Mucosa of stomach (tissue), 1 donor: Measurements from ENCODE around the gene KIAA1328.

Source experiments
- H3K27me3 ChIP-seq: one replicate; pipeline ENCODE4 v1.7.0; 2013; ENCODE audit warnings: mild to moderate bottlenecking, low read length; ENCODE audit not compliant: control insufficient read depth, insufficient read depth
- H3K36me3 ChIP-seq: one replicate; pipeline ENCODE4 v1.7.0; 2013; ENCODE audit warnings: low read length; ENCODE audit not compliant: control insufficient read depth, insufficient read depth
- H3K4me1 ChIP-seq: one replicate; pipeline ENCODE4 v1.7.0; 2013; ENCODE audit warnings: mild to moderate bottlenecking, low read length; ENCODE audit not compliant: control insufficient read depth, insufficient read depth
- H3K4me3 ChIP-seq: one replicate; pipeline ENCODE4 v1.7.0; 2013; ENCODE audit warnings: low read length
- H3K9ac ChIP-seq: one replicate; pipeline ENCODE4 v1.7.0; 2013; ENCODE audit warnings: mild to moderate bottlenecking, low read length, moderate library complexity
- H3K9me3 ChIP-seq: one replicate; pipeline ENCODE4 v1.7.0; 2013; ENCODE audit warnings: mild to moderate bottlenecking, low read length, moderate library complexity; ENCODE audit not compliant: control insufficient read depth
- donor health status: Pancreatic carcinoma.

Gene KIAA1328

GRCh38 chr18:37170984-37171383, 342.1 kb downstream of the KIAA1328 start:
- H3K4me1 ChIP-seq, result no peaks in the 10 kb centered on the region
- H3K4me3 ChIP-seq, result no peak overlapping the region
- no peaks in the 10 kb centered on the region for H3K27me3 ChIP-seq
- no peak overlapping the region for H3K9ac ChIP-seq
- H3K9me3 ChIP-seq, result no peaks in the 10 kb centered on the region
- H3K36me3 ChIP-seq, result no peaks in the 10 kb centered on the region

DNA sequence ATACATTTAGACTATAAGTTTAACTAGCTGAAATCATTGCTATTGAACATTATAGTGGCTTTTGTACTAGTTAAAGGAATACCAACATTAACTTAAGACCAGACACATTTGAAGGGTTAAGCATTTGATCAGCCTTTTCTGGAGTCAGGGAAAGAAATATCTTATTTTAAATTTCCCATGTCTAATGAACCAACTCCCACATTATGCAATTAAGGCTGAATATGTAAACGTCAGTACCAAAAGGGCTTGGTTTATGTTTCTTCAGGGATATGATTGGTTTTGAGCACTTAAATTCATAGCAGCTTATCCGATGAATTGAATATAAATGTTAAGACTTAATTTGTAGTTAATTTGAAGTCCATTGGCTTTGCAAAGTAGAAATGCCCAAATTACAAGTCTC, 344.5 kb downstream of the KIAA1328 start:
- no peaks in the 10 kb centered on the region for H3K9me3 ChIP-seq
- no peak overlapping the region for H3K4me3 ChIP-seq

DNA sequence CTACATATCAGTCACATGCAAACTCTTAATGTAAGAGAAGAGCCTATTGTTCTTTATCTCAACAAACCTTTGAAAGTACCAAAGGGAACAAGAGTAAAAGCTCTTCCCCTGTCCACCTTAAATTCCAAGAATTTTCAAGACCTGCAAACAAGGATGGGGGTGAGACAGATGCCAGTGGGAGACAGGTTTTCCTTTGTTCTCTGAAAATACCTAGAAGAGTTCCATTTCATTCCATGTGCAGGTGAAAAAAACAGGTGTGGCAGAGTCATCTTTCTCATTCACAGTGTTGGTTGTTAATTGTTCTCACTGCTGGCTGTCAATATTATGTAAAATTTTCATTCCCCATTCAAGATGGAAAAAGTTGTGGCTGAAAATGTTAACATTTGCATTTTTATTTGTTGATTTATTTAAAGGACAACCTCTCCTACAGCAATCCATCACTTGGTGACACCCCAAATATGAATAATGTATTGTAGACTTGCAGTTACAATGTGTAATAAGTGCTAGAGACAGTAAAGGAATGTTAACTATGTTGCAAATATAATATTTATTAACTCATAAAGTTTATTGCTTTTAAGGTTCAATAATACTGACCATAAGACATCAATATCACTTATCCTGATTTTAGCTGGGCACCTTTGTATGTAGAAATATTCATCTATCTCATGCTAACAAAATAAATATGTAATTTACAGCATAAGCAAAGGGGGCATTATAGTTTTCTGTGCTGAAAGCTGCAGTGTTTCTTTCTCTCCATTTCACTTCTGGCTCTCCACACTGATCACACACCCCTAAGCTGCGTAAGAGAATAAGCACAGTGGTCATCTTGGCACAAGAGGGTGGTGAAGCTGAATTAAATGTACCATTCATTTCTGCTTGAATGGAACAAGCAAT, 347.0 kb downstream of the KIAA1328 start:
- Histone ChIP-seq H3K4me1 (no peaks in the 10 kb centered on the region), H3K9ac (no peak overlapping the region), H3K9me3 (no peaks in the 10 kb centered on the region), H3K4me3 (no peak overlapping the region), H3K27me3 (no peaks in the 10 kb centered on the region), H3K36me3 (no peaks in the 10 kb centered on the region)

More for the DNA sequence above, 344.5 kb downstream of the KIAA1328 start:
- H3K27me3 ChIP-seq, result no peaks in the 10 kb centered on the region
- H3K9ac ChIP-seq, result no peak overlapping the region
- no peaks in the 10 kb centered on the region for H3K4me1 ChIP-seq
- H3K36me3 ChIP-seq, result no peaks in the 10 kb centered on the region

- H3K9ac ChIP-seq, result no peak overlapping the region
- no peaks in the 10 kb centered on the region for H3K36me3 ChIP-seq
- no peaks in the 10 kb centered on the region for H3K27me3 ChIP-seq
- H3K9me3 ChIP-seq, result no peaks in the 10 kb centered on the region
- no peak overlapping the region for H3K4me3 ChIP-seq
- H3K4me1 ChIP-seq, result no peaks in the 10 kb centered on the region
Measured at GRCh38 chr18:37176621-37176934, 347.7 kb downstream of the KIAA1328 start.

DNA sequence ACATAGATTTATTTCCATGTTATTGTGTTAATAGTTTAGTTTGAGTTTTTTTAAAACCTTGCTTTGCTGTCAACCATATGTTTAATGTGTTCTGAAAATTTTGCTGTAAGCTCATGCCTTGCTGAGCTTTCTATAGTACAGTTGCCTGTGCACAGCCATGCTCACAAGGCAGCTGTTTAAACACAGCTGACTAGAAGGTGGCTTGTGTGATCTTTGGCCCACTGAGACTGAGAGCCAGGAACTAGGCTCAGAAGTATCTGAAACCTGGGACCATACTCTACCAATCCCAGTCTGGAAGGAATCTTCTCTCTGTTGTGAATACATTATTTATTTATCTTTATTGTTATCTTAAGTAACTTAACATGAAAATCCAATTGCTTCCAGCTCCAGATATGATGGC, 350.5 kb downstream of the KIAA1328 start:
- Histone ChIP-seq H3K4me3 (no peak overlapping the region), H3K4me1 (no peaks in the 10 kb centered on the region), H3K9me3 (no peaks in the 10 kb centered on the region), H3K9ac (no peak overlapping the region), H3K27me3 (no peaks in the 10 kb centered on the region), H3K36me3 (no peaks in the 10 kb centered on the region)

GRCh38 chr18:37180086-37180485, 351.2 kb downstream of the KIAA1328 start:
- Histone ChIP-seq H3K9me3 (no peaks in the 10 kb centered on the region), H3K4me1 (no peaks in the 10 kb centered on the region), H3K27me3 (no peaks in the 10 kb centered on the region), H3K4me3 (no peak overlapping the region), H3K9ac (no peak overlapping the region), H3K36me3 (no peaks in the 10 kb centered on the region)

DNA sequence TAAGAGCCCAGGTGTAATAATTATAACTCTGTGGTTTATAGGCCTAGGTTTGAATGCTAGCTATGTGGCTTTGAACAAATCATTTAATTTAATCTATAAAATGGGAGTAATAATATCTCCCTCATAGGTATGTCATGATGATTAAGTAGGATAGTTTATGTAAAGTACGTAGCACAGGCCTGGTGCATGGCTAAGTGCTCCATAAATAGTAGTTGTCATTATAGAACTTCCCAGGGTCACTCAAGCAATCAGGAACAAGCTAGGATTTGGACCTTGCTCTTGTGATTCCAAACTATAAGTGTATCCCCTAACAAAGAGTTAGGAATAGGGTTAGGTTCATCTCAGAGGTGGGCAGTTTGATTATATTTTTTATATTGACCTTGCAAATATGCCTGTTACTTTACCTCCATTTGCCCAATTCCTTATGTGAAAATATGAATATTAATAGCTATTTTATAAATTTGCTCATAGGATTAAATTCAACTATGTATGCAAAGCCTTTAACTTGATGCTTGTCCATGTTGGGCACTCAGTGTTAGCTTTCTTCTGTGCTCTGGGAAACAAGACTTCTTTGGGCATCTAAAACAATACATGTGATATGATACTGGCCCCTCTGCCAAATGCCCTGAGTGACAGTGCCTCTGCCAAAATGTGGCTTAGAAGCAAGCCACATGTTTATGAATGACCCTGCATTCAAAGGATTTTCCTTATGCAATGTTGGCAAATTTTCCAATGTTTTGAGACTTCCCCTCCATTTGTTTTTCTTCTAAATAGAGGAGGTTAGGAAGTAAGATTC, 353.6 kb downstream of the KIAA1328 start:
- Histone ChIP-seq H3K4me1 (no peaks in the 10 kb centered on the region), H3K9me3 (no peaks in the 10 kb centered on the region), H3K4me3 (no peak overlapping the region), H3K9ac (no peak overlapping the region), H3K27me3 (no peaks in the 10 kb centered on the region), H3K36me3 (no peaks in the 10 kb centered on the region)

- H3K9me3 ChIP-seq, result no peaks in the 10 kb centered on the region
- H3K4me3 ChIP-seq, result no peak overlapping the region
- no peaks in the 10 kb centered on the region for H3K36me3 ChIP-seq
- no peaks in the 10 kb centered on the region for H3K4me1 ChIP-seq
- H3K27me3 ChIP-seq, result no peaks in the 10 kb centered on the region
- H3K9ac ChIP-seq, result no peak overlapping the region
Measured at GRCh38 chr18:37184209-37184868, 355.4 kb downstream of the KIAA1328 start.

DNA sequence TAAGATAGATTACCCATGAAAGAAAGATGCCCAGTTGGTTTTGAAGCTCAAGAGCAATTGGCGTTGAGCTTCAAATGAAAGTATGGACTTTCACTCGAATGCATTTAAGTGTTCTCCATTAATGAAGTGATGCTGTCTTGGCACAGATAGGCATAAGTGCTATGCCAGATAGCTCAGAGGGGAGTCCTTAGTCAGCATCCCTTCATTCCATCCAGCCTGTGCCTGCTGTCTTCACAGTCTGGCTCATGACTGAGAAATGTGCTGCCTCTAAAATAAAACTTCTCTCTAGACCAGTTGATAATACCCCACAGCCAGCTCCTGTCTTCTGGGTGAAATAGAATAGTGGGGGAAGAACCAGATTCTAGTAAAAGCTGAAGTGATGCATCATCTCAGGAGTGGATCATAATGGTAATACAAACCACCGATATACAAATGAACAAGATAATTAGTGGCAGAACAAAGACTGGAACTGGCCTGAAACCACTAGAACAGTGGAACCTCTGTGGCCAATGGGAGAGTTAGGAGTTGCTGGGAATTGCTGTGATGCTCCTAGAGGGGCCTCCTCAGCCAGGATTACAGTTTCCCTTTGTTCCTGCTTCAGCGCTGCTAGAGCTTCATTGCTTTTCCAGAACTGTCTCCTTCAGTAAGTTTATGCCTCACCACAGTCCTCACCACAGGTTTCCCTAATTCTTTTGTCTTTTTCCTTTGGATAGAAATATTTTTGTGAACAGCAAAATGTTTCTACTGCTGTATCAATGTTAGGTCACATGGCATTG, 359.3 kb downstream of the KIAA1328 start:
- H3K4me3 ChIP-seq, result no peak overlapping the region
- no peaks in the 10 kb centered on the region for H3K36me3 ChIP-seq
- H3K9me3 ChIP-seq, result no peaks in the 10 kb centered on the region
- no peak overlapping the region for H3K9ac ChIP-seq
- no peaks in the 10 kb centered on the region for H3K27me3 ChIP-seq
- no peaks in the 10 kb centered on the region for H3K4me1 ChIP-seq

DNA sequence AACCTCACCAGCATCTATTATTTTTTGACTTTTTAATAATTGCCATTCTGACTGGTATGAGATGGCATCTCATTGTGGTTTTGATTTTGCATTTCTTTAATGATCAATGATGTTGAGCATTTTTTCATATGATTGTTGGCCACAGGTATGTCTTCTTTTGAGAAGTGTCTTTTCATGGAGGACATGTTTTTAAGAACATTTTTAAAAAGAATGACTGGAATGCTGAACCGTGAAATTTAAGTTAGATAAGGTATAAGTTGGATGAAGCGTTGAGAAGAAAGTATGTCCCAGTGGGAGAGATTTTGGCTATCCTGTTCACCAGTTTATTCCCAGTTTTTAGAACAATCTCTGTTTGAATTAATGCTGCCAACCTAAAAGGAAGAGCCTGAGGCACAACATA, 370.8 kb downstream of the KIAA1328 start:
- H3K4me3 ChIP-seq, result no peak overlapping the region
- H3K36me3 ChIP-seq, result no peaks in the 10 kb centered on the region
- no peak overlapping the region for H3K9ac ChIP-seq
- no peaks in the 10 kb centered on the region for H3K4me1 ChIP-seq
- no peaks in the 10 kb centered on the region for H3K27me3 ChIP-seq
- peaks cover 6% of the 10 kb centered on the region for H3K9me3 ChIP-seq

- Histone ChIP-seq H3K9ac (no peak overlapping the region), H3K4me1 (no peaks in the 10 kb centered on the region), H3K9me3 (peaks cover 6% of the 10 kb centered on the region), H3K27me3 (no peaks in the 10 kb centered on the region), H3K4me3 (no peak overlapping the region), H3K36me3 (no peaks in the 10 kb centered on the region)
Measured at GRCh38 chr18:37207343-37207742, 378.4 kb downstream of the KIAA1328 start.
